Activated CD4-positive, alpha-beta T cell treated with anti-CD3 and anti-CD28 coated beads, Interleukin-2, Interleukin-4, amounts not matched to agents 100 ng/mL and 50 ng/mL, durations not matched to agents 16 hours and 8 hours (primary cell): ENCODE results near the gene CORIN.

ENCODE experiments used
- DNase-seq: peaks from one replicate; pipeline ENCODE4 v3.0.0-alpha.2; 2020; ENCODE audit warnings: low spot score

The CORIN gene

DNA sequence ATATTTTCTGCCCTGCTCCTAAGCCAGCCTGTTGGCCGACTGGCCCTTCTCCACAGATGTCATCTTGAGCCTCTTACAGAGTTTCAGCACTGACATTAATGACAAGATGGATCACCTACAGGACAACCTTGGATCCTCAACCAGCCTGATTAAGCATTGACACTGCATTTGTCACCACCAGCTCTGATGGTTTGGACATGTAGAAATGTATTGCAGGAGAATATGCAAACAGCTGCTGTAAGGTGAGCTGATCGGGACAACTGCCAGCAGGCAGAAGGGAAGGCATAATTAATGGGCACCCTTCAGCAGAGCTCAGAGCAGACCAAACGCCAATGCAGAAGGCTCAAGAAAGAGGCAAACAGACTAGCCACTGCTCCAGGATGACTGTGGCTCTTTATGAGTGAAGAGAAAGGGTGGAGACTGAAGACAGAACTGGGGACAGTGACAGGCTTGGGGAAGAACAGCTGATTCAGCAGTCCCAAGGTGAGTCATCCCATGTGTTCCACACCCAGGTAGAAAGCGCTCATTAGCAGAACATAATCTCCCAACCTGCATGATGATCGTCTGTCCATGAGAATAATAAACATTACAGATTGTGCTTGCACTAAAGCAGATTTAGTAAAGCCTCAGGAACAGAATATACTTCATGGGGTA is 6.7 kb downstream of the CORIN start:
- DNase-seq: no peak

DNA sequence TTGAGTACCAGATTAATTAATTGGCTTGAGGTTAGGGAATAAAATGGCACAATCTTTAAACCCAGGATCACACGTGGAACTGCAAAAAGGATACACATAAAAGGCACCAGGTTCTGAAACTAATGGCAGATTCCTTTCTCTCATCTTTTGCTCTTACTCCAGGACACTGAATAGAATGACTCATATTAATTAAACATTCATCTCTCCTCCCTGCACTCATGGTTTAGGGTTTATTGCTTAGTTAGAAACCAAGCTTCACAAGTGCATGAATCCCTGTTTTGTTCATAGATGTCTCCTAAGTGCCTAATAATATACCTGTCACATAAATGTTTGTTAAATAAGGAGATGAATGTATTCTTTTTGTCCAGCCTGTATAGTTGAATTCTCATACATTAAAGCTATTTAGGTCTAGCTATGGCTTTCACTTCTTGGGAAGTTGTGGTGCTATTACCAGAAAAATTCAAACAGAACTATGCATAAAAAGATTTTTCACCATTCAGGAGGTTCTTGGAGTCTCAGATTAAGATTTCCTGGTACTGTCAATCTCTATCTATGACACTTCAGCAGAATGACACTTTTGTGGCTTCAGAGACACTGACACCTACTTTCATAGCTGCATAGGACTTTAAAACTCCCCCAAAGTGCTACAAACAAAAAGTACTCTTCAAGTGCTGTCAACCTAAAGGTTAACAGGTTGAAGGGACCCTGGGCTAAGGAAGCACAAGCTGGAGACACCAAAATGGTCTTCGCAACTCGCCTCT is 7.4 kb downstream of the CORIN start:
- no peak for DNase-seq

DNA sequence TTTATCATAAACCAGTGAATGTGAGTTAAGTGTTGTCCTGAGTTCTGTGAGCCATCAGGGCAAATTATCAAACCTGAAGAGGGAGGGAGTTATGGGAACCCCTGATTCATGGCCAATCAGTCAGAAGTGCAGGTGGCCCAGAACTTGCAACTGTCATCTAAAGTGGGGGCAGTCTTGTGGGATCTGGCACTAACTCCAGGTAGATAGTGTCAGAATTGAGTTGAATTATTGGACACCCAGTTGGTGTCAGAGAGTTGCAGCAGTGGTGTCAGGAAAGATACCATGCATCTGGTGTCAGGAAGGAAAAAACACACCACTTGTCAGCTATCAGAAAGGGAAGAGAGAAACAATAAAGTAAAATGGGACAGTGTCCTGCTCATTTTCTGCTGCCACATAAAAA is 8.4 kb downstream of the CORIN start:
- no peak for DNase-seq

DNA sequence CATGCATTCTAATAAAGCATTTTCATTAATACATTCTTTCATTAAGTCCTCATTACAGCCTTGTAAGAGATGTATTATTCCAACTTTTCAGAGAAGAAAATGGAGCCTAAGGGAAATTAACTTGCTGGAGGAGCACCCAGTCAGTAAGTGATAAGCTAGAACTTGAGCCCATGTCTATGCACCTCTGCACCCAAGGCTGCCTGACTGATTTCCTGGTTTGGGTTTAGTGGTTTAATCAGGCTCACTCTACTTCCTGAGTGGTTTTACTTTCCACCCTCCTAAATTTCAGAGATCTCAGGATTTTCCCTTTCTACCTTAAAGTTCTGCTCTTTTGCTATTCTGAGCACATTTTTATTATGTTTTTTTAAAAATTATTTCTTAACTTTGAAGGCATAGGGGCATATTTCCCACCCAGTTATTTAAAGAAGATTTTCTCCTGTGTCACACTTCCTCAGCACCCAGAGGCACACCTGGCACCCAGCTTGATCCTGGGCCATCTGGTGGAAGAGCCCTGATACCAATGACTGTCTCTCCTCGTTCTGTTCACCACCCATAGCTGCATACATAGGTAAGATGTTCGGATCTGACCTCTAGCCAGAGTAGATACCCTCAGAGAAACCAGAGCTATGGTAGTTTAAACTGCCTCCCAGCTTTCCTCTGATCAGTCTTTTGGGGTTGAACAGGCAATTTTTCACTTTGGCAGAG is 10.4 kb downstream of the CORIN start:
- DNase-seq: no peak

DNA sequence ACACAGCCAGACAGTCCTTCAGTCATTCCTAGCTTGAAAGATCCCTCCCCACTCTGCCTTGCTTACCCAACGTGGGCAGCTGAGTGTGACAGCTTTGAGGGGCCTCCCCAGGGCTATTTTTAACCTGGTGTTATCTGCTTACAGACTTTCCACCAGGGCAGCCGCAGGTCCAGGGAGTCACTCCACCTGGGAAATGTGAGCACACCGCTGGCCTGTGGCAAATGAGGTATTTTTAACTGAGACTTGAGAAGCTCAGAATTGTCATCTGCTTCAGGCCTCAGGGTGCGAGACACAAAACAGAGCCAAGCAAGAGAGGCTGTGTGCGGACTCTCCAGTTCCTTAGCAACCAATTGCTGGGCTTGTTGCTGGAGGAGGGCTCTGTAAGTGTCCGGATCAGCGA is 13.0 kb downstream of the CORIN start:
- no peak for DNase-seq

DNA sequence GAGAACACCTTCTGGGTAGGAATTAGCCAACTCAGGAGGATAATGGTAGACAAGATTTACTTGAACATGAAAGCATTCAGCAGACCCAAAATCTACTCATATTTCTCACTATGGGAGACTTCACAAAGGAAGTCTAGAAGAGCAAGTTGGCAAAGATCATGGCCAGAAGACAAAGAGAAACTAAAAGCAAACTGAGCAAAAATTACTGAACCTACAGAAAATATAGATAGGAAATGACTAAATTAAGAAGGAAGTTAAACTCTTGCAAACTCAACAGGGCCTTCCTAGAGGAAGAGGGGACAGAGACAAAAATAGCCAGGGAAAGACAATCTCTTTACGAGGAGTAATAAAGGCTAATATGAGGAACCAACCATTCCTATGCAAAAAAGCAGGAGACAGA is 18.7 kb downstream of the CORIN start:
- no peak for DNase-seq

DNA sequence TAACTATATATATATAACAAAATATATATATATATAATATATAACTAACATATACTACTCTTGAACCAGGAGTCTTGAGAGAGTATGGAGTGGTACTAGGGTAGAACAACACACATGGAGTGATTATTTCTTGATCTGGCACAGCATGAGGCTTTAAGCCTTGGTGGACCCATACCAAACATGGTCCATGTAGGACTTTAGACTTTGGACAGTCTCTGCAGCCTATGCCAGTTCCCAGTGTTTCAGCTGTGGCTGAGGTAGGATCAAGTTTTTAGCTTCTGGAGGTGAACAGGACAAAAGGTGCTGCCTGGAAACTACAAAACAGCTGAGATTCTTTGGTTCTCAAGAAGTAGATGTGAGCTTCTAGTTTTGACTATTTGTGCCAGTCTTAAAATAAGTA is 20.6 kb downstream of the CORIN start:
- DNase-seq: no peak

DNA sequence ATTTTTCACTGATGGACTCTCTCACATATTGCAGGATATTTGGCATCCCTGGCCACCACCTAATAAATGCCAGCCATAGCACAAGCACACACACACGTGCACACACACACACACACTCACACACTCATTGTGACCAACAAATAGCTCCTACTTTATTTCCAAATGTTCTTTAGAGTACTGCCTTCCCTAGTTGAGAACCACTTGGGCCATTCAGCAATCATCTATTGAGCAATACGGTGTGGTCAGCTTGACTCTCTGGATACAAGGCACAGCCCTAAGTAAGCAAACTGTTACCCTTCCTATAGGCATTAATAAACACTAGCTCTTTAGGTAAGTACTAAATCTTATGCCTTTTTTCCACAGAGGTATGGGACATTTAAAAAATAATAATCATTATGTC is 21.1 kb downstream of the CORIN start:
- DNase-seq: no peak

DNA sequence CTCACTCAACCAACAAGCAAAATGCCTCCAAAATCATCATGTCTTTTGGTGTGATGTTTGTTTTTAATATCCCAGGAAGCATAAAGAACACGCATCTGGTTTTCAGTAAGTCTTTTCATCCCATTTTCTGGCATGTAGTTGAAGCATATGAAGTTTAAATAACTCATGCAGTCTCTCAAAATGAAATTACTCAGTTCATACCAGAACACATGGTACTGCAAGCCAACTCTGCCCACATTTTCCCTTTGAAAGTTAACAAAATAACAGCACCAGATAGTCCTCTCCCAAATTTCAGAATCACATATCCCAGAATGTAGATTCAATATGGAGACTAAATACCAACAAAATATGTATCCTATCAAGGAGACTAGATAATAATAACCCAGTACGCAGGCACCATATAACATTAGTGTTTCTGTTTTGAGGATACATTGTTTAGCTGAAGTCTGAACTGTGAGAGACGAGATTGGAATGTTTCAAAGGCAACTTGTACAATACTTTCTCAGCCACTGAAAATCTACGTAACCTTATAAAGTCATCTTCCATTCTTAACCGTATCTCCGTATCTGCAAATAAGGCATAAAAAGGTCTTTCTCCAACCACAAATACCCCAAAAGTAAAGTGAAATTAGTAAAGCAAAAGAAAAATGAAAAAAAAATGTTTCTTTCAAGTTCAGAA is 23.1 kb downstream of the CORIN start:
- no peak for DNase-seq

DNA sequence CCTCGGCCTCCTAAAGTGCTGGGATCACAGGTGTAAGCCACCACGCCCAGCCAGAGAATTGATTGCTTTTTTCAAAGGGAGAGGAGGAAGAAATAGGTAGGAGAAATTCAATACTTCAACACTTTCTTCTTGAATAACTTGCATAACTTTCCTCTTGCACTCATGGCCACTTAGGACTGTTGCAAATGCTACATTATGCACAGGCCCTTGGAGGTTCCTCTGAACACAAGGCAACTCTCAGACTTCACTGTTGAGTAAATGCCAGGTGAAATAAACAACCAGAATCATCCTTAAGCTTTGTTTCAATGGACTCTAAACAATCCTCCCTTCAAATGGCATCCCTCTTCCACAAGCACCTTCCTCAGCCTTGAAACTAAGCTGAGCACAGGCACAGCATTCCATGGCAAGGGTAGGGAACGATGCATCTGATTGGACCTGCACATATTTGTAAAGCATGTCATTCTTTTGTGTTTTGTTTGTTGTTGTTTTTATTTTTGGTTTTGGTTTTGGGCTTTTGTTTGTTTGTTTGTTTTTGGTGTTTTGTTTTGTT is 28.1 kb downstream of the CORIN start:
- DNase-seq: no peak

DNA sequence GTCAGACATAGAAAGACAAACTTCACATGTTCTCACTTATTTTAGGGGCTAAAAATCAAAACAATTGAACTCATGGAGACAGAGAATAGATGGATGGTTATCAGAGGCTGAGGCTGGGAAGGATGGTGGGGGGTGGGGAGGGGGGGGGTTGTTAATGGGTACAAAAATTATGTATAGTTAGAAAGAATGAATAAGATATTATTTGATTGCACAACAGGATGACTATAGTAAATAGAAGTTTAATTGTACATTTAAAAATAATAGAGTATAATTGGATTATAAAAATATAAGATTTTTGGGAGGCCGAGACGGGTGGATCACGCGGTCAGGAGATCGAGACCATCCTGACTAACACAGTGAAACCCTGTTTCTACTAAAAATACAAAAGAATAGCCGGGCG is 33.3 kb downstream of the CORIN start:
- DNase-seq: no peak

DNA sequence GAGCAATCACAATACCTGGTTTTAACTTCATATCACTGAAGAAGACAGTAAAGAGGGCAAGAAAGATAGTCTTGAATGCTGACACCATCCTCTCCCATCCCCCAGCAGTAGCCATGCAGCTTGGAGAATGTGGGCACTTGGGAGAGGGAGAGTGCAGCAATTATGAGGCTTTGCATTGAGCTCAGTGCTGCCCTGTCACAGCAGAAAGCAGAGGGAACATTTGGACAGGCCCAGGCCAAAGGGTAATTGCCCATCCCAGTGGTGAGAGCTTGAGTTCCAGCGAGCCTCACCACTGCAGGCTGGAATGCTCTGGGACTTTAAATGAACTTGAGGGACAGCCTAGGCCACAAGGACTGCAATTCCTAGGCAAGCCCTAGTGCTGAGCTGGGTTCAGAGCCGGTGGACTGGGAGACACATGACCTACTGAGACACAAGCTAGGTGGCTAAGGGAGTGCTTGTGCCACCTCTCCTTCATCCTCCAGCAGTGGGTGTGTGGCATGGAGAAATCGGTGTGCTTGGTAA is 36.3 kb downstream of the CORIN start:
- no peak for DNase-seq

DNA sequence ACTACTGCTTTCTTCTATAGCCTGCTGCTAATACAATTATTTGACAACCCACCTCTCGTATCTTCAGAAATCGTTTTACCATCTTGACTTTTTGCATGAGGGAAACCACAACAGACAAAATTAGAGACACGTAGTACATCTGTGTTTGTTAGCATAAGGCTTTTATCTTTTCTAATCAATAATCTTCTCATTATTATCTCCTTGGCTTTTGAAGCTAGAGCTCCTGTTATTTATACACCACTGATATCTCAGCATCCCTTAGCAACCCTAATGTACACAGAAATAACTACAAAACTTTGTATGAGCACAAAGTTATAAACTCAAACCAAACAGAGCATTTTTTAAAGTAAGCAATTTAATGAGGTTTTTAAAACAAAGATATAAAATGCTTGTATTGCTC is 39.7 kb downstream of the CORIN start:
- no peak for DNase-seq

DNA sequence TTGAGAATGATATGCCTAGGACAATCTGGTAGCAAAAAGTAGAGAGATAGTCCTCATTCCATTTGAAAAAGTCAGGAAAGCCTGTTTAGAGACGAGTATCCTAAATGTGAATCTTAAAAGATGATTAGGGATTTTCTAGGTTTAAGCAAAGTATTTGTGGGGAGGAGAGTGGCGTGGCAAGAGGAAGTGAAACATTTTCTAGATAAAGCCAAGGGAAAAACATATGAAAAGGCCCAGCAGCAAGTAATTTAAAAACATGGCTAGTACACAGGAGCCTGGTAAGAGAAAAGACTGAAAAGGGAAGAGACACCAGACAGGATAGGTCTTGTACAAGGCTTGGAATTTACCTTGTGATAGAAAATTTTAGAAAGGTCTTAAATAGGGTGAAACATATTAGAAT is 45.9 kb downstream of the CORIN start:
- no peak for DNase-seq

DNA sequence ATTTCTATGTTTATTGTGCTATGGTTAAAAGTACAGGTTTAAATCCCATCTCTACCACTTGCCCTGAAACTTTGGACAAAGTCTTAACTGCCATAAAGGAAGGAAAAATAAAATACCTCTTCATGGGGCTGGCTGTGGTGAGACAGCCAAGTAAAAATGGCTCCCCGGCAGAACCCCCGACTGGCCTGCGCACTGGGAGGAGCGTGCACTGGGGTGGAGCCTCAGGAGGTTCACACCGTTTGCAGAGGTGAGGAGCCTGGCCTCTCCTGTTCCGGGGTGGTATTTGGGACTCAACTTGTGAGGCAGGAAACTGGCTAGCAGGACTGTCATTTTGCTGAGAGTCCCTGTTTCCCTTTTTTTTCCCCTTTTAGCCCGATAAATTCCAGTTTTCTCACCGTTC is 47.8 kb downstream of the CORIN start:
- no peak for DNase-seq

DNA sequence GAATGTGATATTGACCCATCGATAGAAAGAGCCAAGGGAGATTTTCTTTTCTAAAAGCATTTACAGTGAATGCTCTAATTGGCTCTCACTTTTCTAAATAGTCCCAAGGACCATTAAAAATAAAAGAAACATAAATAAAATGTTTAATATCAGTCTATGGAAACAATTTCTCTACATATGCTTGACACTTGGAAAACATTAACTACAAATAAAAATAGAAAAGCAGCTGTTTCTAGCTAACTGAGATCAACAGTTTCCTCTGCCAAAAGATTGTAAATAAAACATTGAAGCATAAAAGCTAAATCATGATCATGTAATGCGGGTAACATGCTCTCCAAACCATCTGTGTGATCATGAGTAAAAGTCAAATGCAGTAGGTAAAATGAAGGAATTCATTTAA is 49.7 kb downstream of the CORIN start:
- no peak for DNase-seq

DNA sequence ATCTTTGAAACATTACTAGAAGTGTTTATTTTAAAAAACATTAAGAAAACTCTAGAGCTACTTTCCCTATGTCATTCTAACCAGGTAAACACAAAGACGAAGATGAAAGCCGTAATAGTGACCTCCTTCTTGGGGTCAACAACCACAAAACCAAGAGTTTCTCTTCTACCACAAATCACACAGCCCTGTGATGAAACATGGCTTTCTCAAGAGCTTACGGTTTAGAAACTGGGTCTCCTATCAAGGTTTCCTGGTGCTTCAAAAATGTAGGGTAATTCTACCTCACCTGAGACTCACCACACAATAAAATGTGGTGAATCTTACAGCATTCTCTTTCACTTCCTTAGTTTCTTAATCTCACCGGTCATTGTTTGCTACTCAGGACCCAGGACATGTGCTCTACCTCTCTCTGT is 50.9 kb downstream of the CORIN start:
- DNase-seq: no peak

DNA sequence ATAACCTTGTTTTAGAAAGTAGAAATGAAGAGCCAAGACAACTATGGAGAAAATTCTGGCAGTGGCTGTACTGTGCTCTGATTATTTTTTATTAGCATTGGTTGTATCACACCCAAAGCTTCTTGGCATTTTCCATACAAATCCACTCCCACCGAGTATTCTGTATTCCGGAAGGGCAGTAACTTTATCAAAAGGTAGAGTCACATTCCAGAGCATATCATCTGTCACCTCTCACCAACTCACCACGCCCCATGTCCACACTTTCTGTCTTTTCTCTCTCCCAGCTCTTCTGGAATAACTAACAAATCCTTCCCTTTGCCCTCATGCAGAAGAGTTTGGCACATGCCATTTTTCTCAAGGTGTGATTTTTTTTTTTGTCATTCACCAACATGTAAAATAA is 52.7 kb downstream of the CORIN start:
- DNase-seq: no peak

DNA sequence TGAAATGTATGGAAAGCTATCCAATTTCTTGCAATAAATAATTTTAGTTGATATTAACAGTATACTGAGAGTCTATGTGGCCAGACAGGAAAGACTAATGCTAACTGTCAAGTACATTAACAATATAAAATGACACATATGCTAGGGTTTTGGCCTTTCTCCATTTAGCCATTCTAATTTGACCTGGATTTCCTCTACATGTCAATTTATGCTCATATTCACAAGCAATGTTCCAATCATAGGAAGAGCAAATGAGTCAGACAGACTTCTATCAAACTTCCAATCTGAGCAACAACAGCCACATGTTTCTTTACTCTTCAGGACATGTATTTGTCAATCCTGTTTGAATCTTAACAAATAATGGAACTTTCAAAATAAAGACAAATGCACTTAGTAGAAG is 53.6 kb downstream of the CORIN start:
- no peak for DNase-seq

DNA sequence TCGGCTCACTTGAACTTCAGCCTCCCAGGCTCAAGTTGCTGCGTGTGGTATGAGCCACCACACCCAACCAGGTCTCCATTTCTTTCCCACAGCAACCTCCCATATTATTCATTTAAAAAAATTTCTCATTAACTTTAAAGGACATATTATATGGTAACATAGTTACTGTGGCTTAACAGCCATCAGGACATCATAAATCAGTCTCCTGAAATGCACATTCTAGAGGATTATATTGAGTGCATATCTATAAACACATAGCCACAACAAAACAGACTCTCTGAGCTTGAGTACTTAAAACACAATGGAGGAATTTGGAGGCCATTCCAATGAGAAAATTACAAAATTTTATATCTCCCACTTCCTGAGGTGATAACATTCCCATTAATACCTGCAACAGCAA is 61.5 kb downstream of the CORIN start:
- DNase-seq: no peak

DNA sequence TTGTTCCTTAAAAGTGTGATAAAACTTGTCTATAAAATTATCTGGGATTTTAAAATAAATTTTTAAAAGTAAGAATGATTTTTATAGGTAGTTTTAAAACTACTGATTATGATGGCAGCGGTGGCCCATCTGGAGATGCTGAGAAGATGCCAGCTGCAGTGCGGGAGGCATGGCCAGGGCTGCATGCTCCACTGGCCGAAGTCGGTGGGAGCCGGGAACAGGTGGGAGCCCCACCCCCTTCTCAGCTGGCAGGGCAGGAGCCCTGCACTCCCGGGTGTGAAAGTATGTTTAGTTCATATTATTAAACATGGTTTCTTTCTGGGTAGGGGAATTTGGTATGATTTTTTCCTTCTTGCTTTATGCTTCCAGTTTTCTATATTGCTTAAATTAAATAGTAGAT is 63.8 kb downstream of the CORIN start:
- no peak for DNase-seq

DNA sequence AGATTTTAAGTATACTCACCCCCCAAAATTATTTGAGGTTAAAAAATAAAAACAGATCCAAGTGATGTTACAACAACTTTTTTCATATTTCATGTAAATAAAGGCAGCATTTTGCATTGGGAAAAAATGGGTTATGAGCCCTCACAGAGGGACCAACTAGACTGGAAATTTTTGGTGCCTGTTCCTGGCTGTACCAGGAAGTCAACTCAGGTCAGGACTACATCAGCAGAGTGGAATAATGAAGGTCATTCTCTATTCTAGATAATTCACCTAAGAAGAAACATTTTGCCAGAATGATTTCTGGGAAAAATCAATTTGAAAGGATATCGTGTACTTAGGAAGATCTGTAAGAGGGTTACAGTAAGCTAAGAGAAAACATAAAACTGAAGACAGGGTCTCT is 66.8 kb downstream of the CORIN start:
- DNase-seq: no peak
